SK-N-MC (cell line): ENCODE measurements around the gene GLT8D2.

Experiments
- EZH2 ChIP-seq: fragments of 200-600 bp; sonication (generic); IDR thresholded peaks from one replicate; pipeline ENCODE4 v1.6.1; 2017; ENCODE audit warnings: antibody characterized with exemption
- POLR2AphosphoS5 ChIP-seq: IDR thresholded peaks from 2 replicates; pipeline ENCODE4 v1.6.1; 2012; ENCODE audit warnings: mild to moderate bottlenecking, low read depth, low read length, borderline replicate concordance

- TF ChIP-seq EZH2, result no peak
- TF ChIP-seq POLR2AphosphoS5, result peak; percentile 44
Measured at GRCh38 chr12:104049903-104050356, at the start of gene GLT8D2.
